CD14-positive monocyte (primary cell): ENCODE measurements around the gene CDK12. TPM values are rescaled to one million over a fixed set of nuclear protein-coding genes. Genes with fewer than 3 reads are reported as not detected.

Experiments used
- DNase-seq, 3 donors: peaks; one replicate each; pipeline ENCODE4 v3.0.0-alpha.2; 2011 to 2022
- H2AFZ ChIP-seq: 2 replicates; pipeline ENCODE4 v1.6.0; 2012; ENCODE audit warnings: mild to moderate bottlenecking, low read depth, low read length, inconsistent platforms; ENCODE audit not compliant: insufficient read depth, poor library complexity, severe bottlenecking
- H3K27ac ChIP-seq, 2 donors: 1 replicate in 1 of 2; 2 replicates in 1 of 2; pipeline ENCODE4 v1.5.1; 2012 to 2013; ENCODE audit warnings: low read length in 2 of 2, control low read depth in 1 of 2, inconsistent platforms in 1 of 2, low read depth in 1 of 2, mild to moderate bottlenecking in 1 of 2
- H3K27me3 ChIP-seq, 2 donors: one replicate each; pipeline versions ENCODE4 v1.6.0 to v1.6.1; 2011 to 2013; ENCODE audit warnings: low read length in 2 of 2; ENCODE audit not compliant: control insufficient read depth in 2 of 2, insufficient read depth in 2 of 2
- H3K36me3 ChIP-seq, 2 donors: replicated peaks in 1 of 2; 1 replicate in 1 of 2; 2 replicates in 1 of 2; pipeline versions ENCODE4 v1.5.1 to v1.6.1; 2012 to 2013; ENCODE audit warnings: low read length in 2 of 2, control low read depth in 1 of 2, inconsistent platforms in 1 of 2, mild to moderate bottlenecking in 1 of 2; ENCODE audit not compliant: insufficient read depth in 2 of 2, control insufficient read depth in 1 of 2
- H3K4me1 ChIP-seq, 2 donors: 1 replicate in 1 of 2; 2 replicates in 1 of 2; pipeline versions ENCODE4 v1.5.1 to v1.6.1; 2012 to 2013; ENCODE audit warnings: low read length in 2 of 2, control low read depth in 1 of 2, inconsistent platforms in 1 of 2, mild to moderate bottlenecking in 1 of 2, moderate library complexity in 1 of 2; ENCODE audit not compliant: insufficient read depth in 2 of 2, control insufficient read depth in 1 of 2
- H3K4me2 ChIP-seq: replicated peaks from 2 replicates; pipeline ENCODE3; 2012; ENCODE audit warnings: low read length, moderate library complexity, mild to moderate bottlenecking; ENCODE audit not compliant: poor library complexity, severe bottlenecking; ENCODE audit errors: extremely low read depth
- H3K4me3 ChIP-seq, 3 experiments: fragments of 200-600 bp in 1 of 3; sonication (generic) in 1 of 3; replicated peaks in 1 of 3; 1 replicate in 2 of 3; 2 replicates in 1 of 3; pipeline ENCODE4 v1.5.1; 2011 to 2013; ENCODE audit warnings: low read length in 3 of 3, mild to moderate bottlenecking in 3 of 3, control low read depth in 2 of 3, low read depth in 2 of 3, inconsistent platforms in 1 of 3, moderate library complexity in 1 of 3
- H3K79me2 ChIP-seq: 2 replicates; pipeline ENCODE4 v1.6.0; 2012; ENCODE audit warnings: mild to moderate bottlenecking, control low read depth, inconsistent platforms, low read length, moderate library complexity; ENCODE audit not compliant: insufficient read depth
- H3K9ac ChIP-seq: 2 replicates; pipeline ENCODE4 v1.6.0; 2017; ENCODE audit warnings: low read length, mild to moderate bottlenecking; ENCODE audit not compliant: insufficient read depth, poor library complexity, severe bottlenecking
- H3K9me3 ChIP-seq, 2 donors: replicated peaks in 1 of 2; 1 replicate in 1 of 2; 2 replicates in 1 of 2; pipeline versions ENCODE4 v1.5.1 to v1.6.1; 2012 to 2013; ENCODE audit warnings: low read length in 2 of 2, control low read depth in 1 of 2; ENCODE audit not compliant: control insufficient read depth in 1 of 2, insufficient read depth in 1 of 2
- H4K20me1 ChIP-seq: 2 replicates; pipeline ENCODE4 v1.6.0; 2012; ENCODE audit warnings: mild to moderate bottlenecking, low read length, control low read depth, moderate library complexity; ENCODE audit not compliant: insufficient read depth
- H3K27ac Mint-ChIP-seq, 7 donors: one replicate each; pipeline ENCODE4 v1.8.0; 2020; ENCODE audit warnings: mild to moderate bottlenecking in 7 of 7, mixed read lengths in 7 of 7, moderate library complexity in 6 of 7, inconsistent platforms in 2 of 7
- H3K27me3 Mint-ChIP-seq, 3 donors: one replicate each; pipeline ENCODE4 v1.8.0; 2021 to 2022; ENCODE audit warnings: low read depth in 3 of 3, mild to moderate bottlenecking in 3 of 3, mixed read lengths in 3 of 3, moderate library complexity in 3 of 3, inconsistent platforms in 1 of 3
- H3K36me3 Mint-ChIP-seq, 2 donors: one replicate each; pipeline ENCODE4 v1.8.0; 2020; ENCODE audit warnings: mixed read lengths in 2 of 2, inconsistent platforms in 1 of 2, mild to moderate bottlenecking in 1 of 2
- H3K4me1 Mint-ChIP-seq: one replicate; pipeline ENCODE4 v1.8.0; 2020; ENCODE audit warnings: mild to moderate bottlenecking, mixed read lengths
- H3K4me3 Mint-ChIP-seq, 2 donors: one replicate each; pipeline ENCODE4 v1.8.0; 2020; ENCODE audit warnings: mild to moderate bottlenecking in 2 of 2, mixed read lengths in 2 of 2, moderate library complexity in 1 of 2
- H3K9me3 Mint-ChIP-seq, 7 donors: one replicate each; pipeline ENCODE4 v1.8.0; 2020 to 2022; ENCODE audit warnings: mixed read lengths in 7 of 7, mild to moderate bottlenecking in 6 of 7, moderate library complexity in 6 of 7, inconsistent platforms in 2 of 7
- CTCF ChIP-seq: fragments of 200-600 bp; IDR thresholded peaks from one replicate; pipeline ENCODE4 v1.8.0; 2022; ENCODE audit warnings: antibody characterized with exemption, mild to moderate bottlenecking
- WGBS: methylation state at CpG from one replicate; pipeline ENCODE4 v1.1.5; 2013; ENCODE audit warnings: missing lambda C conversion rate; ENCODE audit not compliant: insufficient coverage; 5-methylcytosine and 5-hydroxymethylcytosine counted together
- intact Hi-C, 2 donors: fragments of 100-400 bp; cut with micrococcal nuclease; formaldehyde crosslinking; loops; one replicate each; pipeline versions ENCODE4 v1.15.0 to v1.15.1; 2023
- polyA plus RNA-seq, 3 donors: library from polyadenylated mRNA; depleted of rRNA in 1 of 3; unstranded in 2 of 3; stranded (reverse) in 1 of 3; fragments of 300-500 nt in 2 of 3; fragments of >200 nt in 1 of 3; fragmentation: Illumina TruSeq in 2 of 3; gene quantifications; 1 replicate in 2 of 3; 2 replicates in 1 of 3; pipeline ENCODE4 v1.2.3, GENCODE V29; 2012 to 2021

Gene CDK12
- polyA plus RNA-seq, 3 donors: 0.62 to 21.9 (median 1.3) TPM

- Mint-ChIP-seq H3K36me3 (peaks cover 41 to 45% of the 10 kb centered on the region in 2 donors), H3K9me3 (no peaks in the 10 kb centered on the region), H3K4me1 (peaks cover 19% of the 10 kb centered on the region), H3K27ac (no peak overlapping the region), H3K4me3 (no peak overlapping the region), H3K27me3 (no peaks in the 10 kb centered on the region)
- Histone ChIP-seq H4K20me1 (peaks cover 18% of the 10 kb centered on the region), H3K9ac (no peak overlapping the region), H3K27me3 (no peaks in the 10 kb centered on the region), H3K4me1 (peaks cover 18 to 23% of the 10 kb centered on the region in 2 donors), H3K79me2 (no peaks in the 10 kb centered on the region), H3K36me3 (peaks cover 29 to 32% of the 10 kb centered on the region in 2 donors), H3K4me3 (no peak overlapping the region), H2AFZ (no peak overlapping the region), H3K9me3 (no peaks in the 10 kb centered on the region), H3K27ac (no peak overlapping the region), H3K4me2 (no peak overlapping the region)
- no peak for DNase-seq
- no CpG with 5 or more reads among the region's 4 CpGs for WGBS
- TF ChIP-seq CTCF: no peak
- intact Hi-C loops: no loop called here
Measured at GRCh38 chr17:39533891-39534290, 72.6 kb downstream of the CDK12 start.

- intact Hi-C loops: no loop called here
- Mint-ChIP-seq H3K27me3 (no peaks in the 10 kb centered on the region), H3K36me3 (peaks cover 35 to 37% of the 10 kb centered on the region in 2 donors), H3K27ac (no peak overlapping the region), H3K4me1 (peaks cover 29% of the 10 kb centered on the region), H3K4me3 (no peak overlapping the region), H3K9me3 (no peaks in the 10 kb centered on the region)
- DNase-seq: no peak
- WGBS: 100% methylated on average over 1 of the region's 3 CpGs
- no peak for TF ChIP-seq CTCF
- Histone ChIP-seq H4K20me1 (peaks cover 20% of the 10 kb centered on the region), H3K27me3 (no peaks in the 10 kb centered on the region), H3K4me2 (no peak overlapping the region), H3K4me3 (no peak overlapping the region), H3K9me3 (no peaks in the 10 kb centered on the region), H3K9ac (no peak overlapping the region), H3K36me3 (peaks cover 20 to 22% of the 10 kb centered on the region in 2 donors), H3K4me1 (peaks cover 28 to 33% of the 10 kb centered on the region in 2 donors), H3K79me2 (no peaks in the 10 kb centered on the region), H3K27ac (no peak overlapping the region), H2AFZ (no peak overlapping the region)
Measured at GRCh38 chr17:39534768-39535405, 73.6 kb downstream of the CDK12 start.
